Measurements from ENCODE around the gene CTNNA1.

DNA sequence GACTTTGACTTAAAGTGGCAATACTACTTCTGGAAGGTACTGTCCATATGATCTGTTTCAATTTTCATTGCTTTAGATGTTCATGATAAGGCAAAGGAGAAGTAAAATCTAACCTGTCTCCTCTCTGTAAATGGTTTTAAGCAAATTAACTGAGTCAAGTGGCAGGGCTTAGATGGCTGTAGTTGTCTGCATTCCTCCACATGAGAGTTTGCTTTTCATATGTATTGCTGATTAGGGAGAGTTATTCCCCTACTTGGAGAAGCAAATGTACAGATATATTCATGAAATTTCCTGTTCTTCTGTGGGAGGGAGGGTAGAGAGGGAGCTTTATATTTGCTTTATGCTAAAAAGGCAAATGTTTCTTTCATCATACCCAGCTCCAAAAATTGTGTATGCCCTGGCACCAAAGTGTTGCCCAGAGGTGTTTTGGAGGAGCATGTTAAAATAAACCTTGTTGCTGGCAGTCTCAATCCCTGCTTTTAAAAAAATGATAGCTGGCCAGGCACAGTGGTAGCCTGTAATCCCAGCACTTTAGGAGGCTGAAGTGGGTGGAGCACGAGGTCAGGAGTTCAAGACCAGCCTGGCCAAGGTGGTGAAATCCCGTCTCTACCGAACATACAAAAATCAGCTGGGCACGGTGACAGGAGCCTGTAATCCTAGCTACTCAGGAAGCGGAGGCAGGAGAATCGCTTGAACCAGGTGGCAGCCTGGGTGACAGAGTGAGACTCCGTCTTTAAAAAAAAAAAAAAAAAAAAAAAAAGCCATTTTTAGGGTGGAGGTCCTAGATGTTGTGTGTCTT is 125.4 kb downstream of the CTNNA1 start:
- TF ChIP-seq, protein P1, sequence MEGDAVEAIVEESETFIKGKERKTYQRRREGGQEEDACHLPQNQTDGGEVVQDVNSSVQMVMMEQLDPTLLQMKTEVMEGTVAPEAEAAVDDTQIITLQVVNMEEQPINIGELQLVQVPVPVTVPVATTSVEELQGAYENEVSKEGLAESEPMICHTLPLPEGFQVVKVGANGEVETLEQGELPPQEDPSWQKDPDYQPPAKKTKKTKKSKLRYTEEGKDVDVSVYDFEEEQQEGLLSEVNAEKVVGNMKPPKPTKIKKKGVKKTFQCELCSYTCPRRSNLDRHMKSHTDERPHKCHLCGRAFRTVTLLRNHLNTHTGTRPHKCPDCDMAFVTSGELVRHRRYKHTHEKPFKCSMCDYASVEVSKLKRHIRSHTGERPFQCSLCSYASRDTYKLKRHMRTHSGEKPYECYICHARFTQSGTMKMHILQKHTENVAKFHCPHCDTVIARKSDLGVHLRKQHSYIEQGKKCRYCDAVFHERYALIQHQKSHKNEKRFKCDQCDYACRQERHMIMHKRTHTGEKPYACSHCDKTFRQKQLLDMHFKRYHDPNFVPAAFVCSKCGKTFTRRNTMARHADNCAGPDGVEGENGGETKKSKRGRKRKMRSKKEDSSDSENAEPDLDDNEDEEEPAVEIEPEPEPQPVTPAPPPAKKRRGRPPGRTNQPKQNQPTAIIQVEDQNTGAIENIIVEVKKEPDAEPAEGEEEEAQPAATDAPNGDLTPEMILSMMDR (IDR thresholded peaks at IDR 0.05), result no peak
- TF ChIP-seq POLR2A (IDR thresholded peaks at IDR 0.05), result no peak

Data from body of pancreas (tissue), 4 donors.